HS-27A (cell line): ENCODE data around the gene MYCN.
"Not testable (repeated sequence)": the region's sequence is repeated elsewhere in the genome, so short reads cannot be mapped to it uniquely, and the experiment has no call there.

Experiments used
- DNase-seq: peaks from one replicate; pipeline ENCODE4 v3.0.0-alpha.2; 2012; ENCODE audit warnings: low read depth, missing footprints

The MYCN gene

DNA sequence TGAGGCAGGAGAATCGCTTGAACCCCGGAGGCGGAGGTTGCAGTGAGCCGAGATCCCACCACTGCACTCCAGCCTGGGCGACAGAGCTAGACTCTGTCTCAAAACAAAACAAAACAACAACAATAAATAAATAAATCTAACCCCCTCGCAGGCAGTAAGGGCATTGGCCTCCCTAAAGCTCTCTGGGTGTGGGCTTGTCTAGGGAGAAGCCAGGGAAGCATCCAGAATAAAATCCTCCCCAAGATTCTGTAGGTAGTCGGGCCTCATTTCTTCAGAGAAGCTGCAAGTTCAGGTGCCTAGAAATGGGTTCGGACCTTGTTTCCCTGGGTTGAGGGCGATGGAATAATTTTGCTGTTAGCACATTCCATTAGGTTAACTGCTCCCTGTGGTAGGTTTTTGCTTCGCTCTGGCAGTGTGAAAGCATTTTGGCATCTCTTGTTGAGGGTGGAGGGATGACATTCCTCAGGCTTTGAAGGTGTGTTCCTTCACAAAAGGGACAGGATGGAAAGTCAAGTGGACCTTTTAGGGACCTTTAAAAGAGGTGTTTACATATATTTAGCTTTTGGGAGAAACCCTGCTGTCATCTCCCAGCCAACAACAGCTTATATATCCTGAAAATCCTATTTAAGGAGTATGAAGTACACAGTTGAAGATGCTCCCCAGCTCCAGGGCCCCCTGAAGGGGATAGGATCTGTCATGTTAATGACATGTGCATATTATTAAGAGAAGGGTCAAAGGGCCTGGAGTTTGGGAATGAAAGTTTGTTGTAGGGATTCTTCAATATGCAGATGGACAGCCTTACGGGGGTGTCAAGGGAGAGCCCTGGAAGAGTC, 17.7 kb downstream of the MYCN start:
- DNase-seq: no peak

GRCh38 chr2:15959331-15960153, 19.2 kb downstream of the MYCN start:
- no peak for DNase-seq

GRCh38 chr2:15960154-15960520, 19.8 kb downstream of the MYCN start:
- DNase-seq: not testable (repeated sequence)

GRCh38 chr2:15963109-15963976, 23.0 kb downstream of the MYCN start:
- DNase-seq: not testable (repeated sequence)

DNA sequence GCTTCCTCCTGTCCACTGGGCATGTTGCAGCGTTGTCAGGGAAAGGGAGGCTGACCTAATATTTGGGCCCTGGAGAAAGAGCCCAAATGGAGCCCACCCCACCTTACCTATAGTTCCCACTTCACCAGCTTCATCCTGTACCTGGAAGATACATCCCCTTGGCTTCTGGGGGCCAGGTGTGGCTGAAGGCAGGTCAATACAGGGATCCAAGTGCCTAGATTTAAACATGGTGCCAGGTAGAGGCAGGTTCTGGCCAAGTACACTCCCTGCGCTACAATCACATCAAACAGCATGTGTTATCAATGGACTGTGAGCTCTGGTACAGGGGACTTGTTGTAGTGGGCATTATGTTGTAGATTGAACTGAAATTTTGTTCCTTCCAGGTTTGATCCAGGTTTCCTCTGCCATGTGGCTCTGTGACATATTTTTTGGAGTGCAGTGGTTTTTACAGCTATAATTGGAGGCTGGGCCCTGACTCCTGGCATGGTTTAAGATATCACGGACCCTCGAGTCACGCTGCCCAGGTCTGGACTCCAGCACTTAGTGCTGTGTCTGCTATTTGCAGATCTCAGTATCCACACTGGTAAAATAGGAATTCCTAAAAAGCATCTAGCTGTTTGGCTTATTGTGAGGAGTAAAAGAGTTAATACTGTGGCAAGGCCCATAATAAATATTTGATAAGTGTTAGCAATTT, 23.8 kb downstream of the MYCN start:
- no peak for DNase-seq

DNA sequence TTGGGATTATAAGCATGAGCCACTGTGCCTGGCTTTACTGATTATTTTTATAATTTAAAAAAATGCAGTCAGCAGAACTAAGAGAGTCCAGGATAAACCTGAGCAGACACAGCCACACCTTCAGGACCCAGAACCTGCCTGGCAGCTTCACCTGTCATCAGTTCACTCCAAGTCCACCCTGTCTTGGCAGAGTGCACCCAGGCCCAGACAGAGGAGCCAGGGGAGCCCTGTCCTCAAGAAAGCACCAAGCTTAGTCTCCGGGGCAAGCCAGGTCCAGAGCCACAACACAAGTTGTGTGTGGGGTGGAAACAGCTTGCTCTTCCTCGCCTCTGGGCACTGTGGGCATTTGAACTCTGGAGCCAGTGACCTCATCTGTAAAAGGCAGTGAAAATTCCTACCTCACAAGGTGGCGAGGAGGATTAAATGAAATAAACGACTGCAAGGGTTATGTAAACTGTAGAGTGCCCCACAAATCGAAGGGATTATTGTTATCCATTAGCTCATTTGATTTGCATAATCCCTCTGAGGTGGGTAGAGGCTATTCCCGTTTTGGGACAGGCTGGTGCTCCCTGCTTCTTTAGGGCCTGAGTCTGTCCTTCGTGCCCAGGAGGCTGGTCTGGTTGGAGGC, 24.7 kb downstream of the MYCN start:
- DNase-seq: no peak

DNA sequence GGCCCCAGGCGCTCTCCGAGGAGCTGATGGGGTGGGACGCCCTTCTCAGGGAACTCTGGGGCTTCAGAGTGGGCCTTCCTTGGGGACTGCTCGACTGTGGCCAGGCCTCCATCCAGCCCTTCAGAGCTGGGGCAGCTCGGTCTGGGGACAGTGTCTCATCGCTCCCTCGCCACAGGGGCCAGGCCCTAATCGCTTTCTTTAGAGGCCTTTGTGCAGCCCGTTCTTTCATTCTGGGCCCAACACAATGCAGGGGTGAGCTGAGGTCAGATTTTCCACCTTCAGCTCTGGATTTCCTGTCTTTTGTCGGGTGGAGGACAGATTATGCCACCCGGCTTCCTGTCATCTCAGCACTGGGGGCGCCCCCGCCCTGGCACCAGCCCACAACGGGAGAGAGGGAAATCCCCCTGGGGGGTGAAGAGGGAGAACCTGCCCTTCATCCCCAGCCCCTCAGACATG, 25.2 kb downstream of the MYCN start:
- no peak for DNase-seq

DNA sequence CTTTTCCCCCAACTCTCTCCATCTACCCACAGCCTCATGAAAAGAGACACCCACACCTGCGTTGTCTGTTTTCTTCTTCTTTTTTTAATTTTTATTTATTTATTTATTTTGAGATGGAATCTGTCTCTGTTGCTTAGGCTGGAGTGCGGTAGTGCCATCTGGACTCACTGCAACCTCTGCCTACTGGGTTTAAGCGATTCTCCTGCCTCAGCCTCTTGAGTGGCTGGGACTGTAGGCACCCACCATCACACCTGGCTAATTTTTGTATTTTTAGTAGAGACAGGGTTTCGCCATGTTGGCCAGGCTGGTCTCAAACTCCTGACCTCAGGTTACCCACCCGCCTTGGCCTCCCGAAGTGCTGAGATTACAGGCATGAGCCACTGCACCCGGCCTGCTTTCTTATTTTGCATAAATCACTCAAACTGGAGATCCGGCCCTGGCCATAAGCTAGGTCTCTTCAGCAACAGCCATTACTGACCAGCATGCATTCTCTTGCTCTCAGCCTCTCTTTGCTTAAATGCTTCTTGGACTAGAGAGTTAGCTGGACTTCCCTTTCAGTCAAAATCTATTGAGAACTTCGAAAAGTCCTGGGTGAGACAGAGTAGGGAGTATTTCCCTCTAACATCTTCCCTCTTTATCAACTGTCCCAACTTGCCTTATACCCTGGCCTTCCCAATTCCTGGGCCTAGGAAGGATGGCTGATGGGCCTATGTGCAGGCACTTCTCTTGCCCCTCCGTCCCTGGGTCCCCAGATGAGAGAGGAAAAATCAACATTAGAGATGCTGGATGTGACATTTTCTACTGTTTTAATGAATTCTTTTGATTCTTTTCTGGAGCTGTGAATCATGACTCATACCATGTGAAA, 27.3 kb downstream of the MYCN start:
- DNase-seq: no peak

GRCh38 chr2:15968280-15969178, 28.2 kb downstream of the MYCN start:
- no peak for DNase-seq

- no peak for DNase-seq
Observed at GRCh38 chr2:15969214-15969613, 28.9 kb downstream of the MYCN start.

DNA sequence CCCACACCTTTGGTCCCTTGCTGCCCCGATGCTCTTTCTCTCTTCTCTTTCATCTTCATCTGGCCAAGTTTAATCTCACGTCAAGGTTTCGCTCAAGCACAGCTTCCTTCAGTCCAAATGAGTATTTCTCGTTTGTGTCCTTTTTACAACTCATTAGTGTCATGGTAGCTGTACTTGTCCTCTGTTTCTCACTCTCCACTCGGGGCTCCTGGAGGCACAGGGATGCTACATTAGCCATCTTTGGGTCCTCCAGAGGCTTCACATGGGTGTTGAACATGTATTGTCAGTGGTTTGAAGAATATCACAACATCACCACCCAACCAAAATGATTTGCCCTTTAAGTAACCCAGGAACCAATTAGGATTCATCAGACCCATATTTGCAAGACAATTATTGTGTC, 30.4 kb downstream of the MYCN start:
- no peak for DNase-seq

- DNase-seq: no peak
Observed at GRCh38 chr2:15971351-15971750, 31.0 kb downstream of the MYCN start.

DNA sequence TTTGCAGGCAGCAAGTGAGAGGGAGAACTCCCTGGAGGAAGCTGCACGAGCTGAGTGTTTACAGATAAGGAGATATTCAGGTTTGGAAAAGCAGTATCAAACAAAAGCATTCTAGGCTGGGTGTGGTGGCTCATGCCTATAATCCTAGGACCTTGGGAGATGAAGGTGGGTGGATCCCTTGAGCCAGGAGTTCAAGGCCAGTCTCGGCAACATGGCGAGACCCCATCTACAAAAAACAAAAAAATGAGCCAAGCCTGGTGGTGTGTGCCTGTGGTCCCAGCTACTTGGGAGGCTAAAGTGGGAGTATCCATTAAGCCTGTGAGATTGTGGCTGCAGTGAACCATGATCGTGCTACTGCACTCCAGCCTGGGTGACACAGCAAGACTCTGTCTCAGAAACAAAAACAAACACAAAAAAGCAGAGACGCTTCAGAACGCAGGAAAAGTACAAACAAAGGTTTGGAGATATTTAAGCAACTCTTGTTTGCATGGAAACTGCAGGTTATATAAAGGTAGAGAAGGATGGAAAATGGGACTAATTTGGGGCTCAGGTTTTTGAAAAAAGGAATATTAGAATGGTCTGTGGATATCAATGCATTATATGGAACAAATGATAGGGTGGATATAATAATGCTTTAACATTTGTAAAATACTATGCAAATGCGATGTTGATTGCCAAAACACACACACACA, 31.6 kb downstream of the MYCN start:
- no peak for DNase-seq

- no peak for DNase-seq
Observed at GRCh38 chr2:15973481-15974401, 33.4 kb downstream of the MYCN start.

- no peak for DNase-seq
Observed at GRCh38 chr2:15974565-15975260, 34.4 kb downstream of the MYCN start.

- DNase-seq: no peak
Observed at GRCh38 chr2:15975261-15975600, 34.9 kb downstream of the MYCN start.

GRCh38 chr2:15975676-15976075, 35.3 kb downstream of the MYCN start:
- DNase-seq: no peak
